Measurements from ENCODE around the gene NT5DC2.

- TF ChIP-seq, protein P1, sequence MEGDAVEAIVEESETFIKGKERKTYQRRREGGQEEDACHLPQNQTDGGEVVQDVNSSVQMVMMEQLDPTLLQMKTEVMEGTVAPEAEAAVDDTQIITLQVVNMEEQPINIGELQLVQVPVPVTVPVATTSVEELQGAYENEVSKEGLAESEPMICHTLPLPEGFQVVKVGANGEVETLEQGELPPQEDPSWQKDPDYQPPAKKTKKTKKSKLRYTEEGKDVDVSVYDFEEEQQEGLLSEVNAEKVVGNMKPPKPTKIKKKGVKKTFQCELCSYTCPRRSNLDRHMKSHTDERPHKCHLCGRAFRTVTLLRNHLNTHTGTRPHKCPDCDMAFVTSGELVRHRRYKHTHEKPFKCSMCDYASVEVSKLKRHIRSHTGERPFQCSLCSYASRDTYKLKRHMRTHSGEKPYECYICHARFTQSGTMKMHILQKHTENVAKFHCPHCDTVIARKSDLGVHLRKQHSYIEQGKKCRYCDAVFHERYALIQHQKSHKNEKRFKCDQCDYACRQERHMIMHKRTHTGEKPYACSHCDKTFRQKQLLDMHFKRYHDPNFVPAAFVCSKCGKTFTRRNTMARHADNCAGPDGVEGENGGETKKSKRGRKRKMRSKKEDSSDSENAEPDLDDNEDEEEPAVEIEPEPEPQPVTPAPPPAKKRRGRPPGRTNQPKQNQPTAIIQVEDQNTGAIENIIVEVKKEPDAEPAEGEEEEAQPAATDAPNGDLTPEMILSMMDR (conservative IDR thresholded peaks at IDR 0.05), result no peak
- TF ChIP-seq EZH2 (IDR thresholded peaks at IDR 0.05; ENCODE audit: low read depth), result no peak
Observed at GRCh38 chr3:52531860-52532516, 1.7 kb downstream of the NT5DC2 start.

Data from PC-9 (cell line).